Upper lobe of left lung (tissue), 6 donors: Measurements from ENCODE around the gene EIF4G3. TPM values are rescaled to one million over a fixed set of nuclear protein-coding genes. Genes with fewer than 3 reads are reported as not detected.

Source experiments
- ATAC-seq, 2 donors: fragments of 200-7000 bp; cut with Tn5 transposase; one replicate each; pipeline ENCODE4 v1.9.1; 2022; ENCODE audit warnings: mild to moderate bottlenecking in 2 of 2, moderate library complexity in 2 of 2; ENCODE audit not compliant: low FRiP score in 2 of 2
- DNase-seq, 2 donors: peaks; one replicate each; pipeline ENCODE4 v3.0.0-alpha.2; 2019 to 2020
- H3K27ac ChIP-seq, 4 donors: fragments of 200-600 bp; sonication (generic); one replicate each; pipeline ENCODE4 v1.5.1; 2016 to 2019
- H3K27me3 ChIP-seq, 4 donors: fragments of 200-600 bp; sonication (generic); one replicate each; pipeline ENCODE4 v1.5.1; 2017 to 2019
- H3K36me3 ChIP-seq, 4 donors: fragments of 200-600 bp; sonication (generic); one replicate each; pipeline ENCODE4 v1.5.1; 2016 to 2019
- H3K4me1 ChIP-seq, 4 donors: fragments of 200-600 bp; sonication (generic); one replicate each; pipeline ENCODE4 v1.5.1; 2018 to 2019
- H3K4me3 ChIP-seq, 4 donors: fragments of 200-600 bp; sonication (generic); one replicate each; pipeline ENCODE4 v1.5.1; 2017 to 2019; ENCODE audit warnings: mild to moderate bottlenecking in 2 of 4, moderate library complexity in 1 of 4
- H3K9me3 ChIP-seq, 4 donors: fragments of 200-600 bp; sonication (generic); one replicate each; pipeline ENCODE4 v1.5.1; 2018 to 2019
- CTCF ChIP-seq, 6 experiments: fragments of 450-650 bp in 4 of 6; fragments of 200-600 bp in 2 of 6; sonication (generic) in 2 of 6; IDR thresholded peaks; one replicate each; pipeline ENCODE4 v1.5.1; 2016 to 2019; ENCODE audit warnings: antibody characterized with exemption in 6 of 6
- EP300 ChIP-seq, 4 donors: sonication (generic); formaldehyde crosslinking; IDR thresholded peaks; one replicate each; pipeline ENCODE4 v1.5.1; 2017; ENCODE audit warnings: antibody characterized with exemption in 4 of 4, control low read depth in 2 of 4
- POLR2A ChIP-seq, 4 donors: fragments of 450-650 bp; IDR thresholded peaks; one replicate each; pipeline ENCODE4 v1.5.1; 2016 to 2017; ENCODE audit warnings: antibody characterized with exemption in 4 of 4, mild to moderate bottlenecking in 2 of 4
- POLR2AphosphoS5 ChIP-seq, 2 donors: sonication (generic); formaldehyde crosslinking; IDR thresholded peaks; one replicate each; pipeline ENCODE4 v1.5.1; 2017; ENCODE audit warnings: antibody characterized with exemption in 2 of 2
- WGBS, 2 donors: methylation state at CpG; one replicate each; pipeline ENCODE4 v1.1.5; 2017 to 2018; 5-methylcytosine and 5-hydroxymethylcytosine counted together
- total RNA-seq, 6 donors: library from RNA; depleted of rRNA in 4 of 6; stranded (reverse); fragments of >200 nt in 4 of 6; gene quantifications; one replicate each; pipeline versions ENCODE4 v1.1.0 to v1.2.1, GENCODE V29; 2016 to 2021
- donor health status: DM: no; HTN: no; CAD: no; lungs with moderate emphysema.
- donor health status: DM: no; HTN: yes; CAD: no; lungs with severe emphysema.

EIF4G3 gene
- total RNA-seq, 6 donors from 2014 or later, result 23.7 to 75.4 (median 38.3) TPM

- H3K27ac ChIP-seq, result no peak overlapping the region
- ATAC-seq (no peak), DNase-seq (no peak)
- no peak overlapping the region for H3K4me3 ChIP-seq
- WGBS, 2 donors, result 71 to 90% methylated on average over 1 of the region's 1 CpG
- H3K4me1 ChIP-seq, result peaks cover 0 to 11% (median 1%) of the 10 kb centered on the region in 4 donors
- H3K27me3 ChIP-seq, result no peaks in the 10 kb centered on the region
- no peaks in the 10 kb centered on the region for H3K9me3 ChIP-seq
- TF ChIP-seq POLR2AphosphoS5 (IDR thresholded peaks at IDR 0.05), result no peak
- no peak for TF ChIP-seq POLR2A (IDR thresholded peaks at IDR 0.05)
- TF ChIP-seq EP300 (IDR thresholded peaks at IDR 0.05), result no peak
- no peak for TF ChIP-seq CTCF (IDR thresholded peaks at IDR 0.05)
- H3K36me3 ChIP-seq, result peaks cover 0 to 8% (median 0%) of the 10 kb centered on the region in 4 donors
Observed at GRCh38 chr1:20870718-20871117, 306.0 kb downstream of the EIF4G3 start.

- TF ChIP-seq CTCF (IDR thresholded peaks at IDR 0.05) (no peak), POLR2A (IDR thresholded peaks at IDR 0.05) (no peak)
- Histone ChIP-seq H3K36me3 (peaks cover 0 to 18% (median 10%) of the 10 kb centered on the region in 4 donors), H3K27me3 (no peaks in the 10 kb centered on the region), H3K27ac (no peak overlapping the region), H3K4me1 (peaks cover 0 to 11% (median 1%) of the 10 kb centered on the region in 4 donors), H3K4me3 (no peak overlapping the region), H3K9me3 (no peaks in the 10 kb centered on the region)
- ATAC-seq (no peak), DNase-seq (no peak)
- 92 to 100% methylated on average over 2 of the region's 2 CpGs for WGBS, 2 donors
Observed at GRCh38 chr1:20868263-20868662, 308.4 kb downstream of the EIF4G3 start.

- H3K27ac ChIP-seq, result no peak overlapping the region
- ATAC-seq, result no peak
- H3K36me3 ChIP-seq, result peaks cover 0 to 22% (median 11%) of the 10 kb centered on the region in 4 donors
Observed at GRCh38 chr1:20867847-20868246, 308.9 kb downstream of the EIF4G3 start.

GRCh38 chr1:20867062-20867461 lies 309.6 kb downstream of the EIF4G3 start:
- Histone ChIP-seq H3K36me3 (peaks cover 0 to 27% (median 13%) of the 10 kb centered on the region in 4 donors), H3K9me3 (no peaks in the 10 kb centered on the region), H3K4me3 (no peak overlapping the region), H3K27ac (no peak overlapping the region), H3K27me3 (no peaks in the 10 kb centered on the region), H3K4me1 (peaks cover 0 to 10% (median 1%) of the 10 kb centered on the region in 4 donors)
- DNase-seq (no peak), ATAC-seq (no peak)
- WGBS, 2 donors, result 54 to 62% methylated on average over 1 of the region's 1 CpG
- TF ChIP-seq EP300 (IDR thresholded peaks at IDR 0.05), result no peak
- no peak for TF ChIP-seq POLR2AphosphoS5 (IDR thresholded peaks at IDR 0.05)
- no peak for TF ChIP-seq POLR2A (IDR thresholded peaks at IDR 0.05)
- TF ChIP-seq CTCF (IDR thresholded peaks at IDR 0.05), result no peak

More at GRCh38 chr1:20867847-20868246, 308.9 kb downstream of the EIF4G3 start:
- no peaks in the 10 kb centered on the region for H3K27me3 ChIP-seq
- no peak overlapping the region for H3K4me3 ChIP-seq
- peaks cover 0 to 11% (median 1%) of the 10 kb centered on the region in 4 donors for H3K4me1 ChIP-seq
- no peak for DNase-seq
- no peaks in the 10 kb centered on the region for H3K9me3 ChIP-seq
- no peak for TF ChIP-seq CTCF (IDR thresholded peaks at IDR 0.05)
- no peak for TF ChIP-seq EP300 (IDR thresholded peaks at IDR 0.05)
- TF ChIP-seq POLR2AphosphoS5 (IDR thresholded peaks at IDR 0.05), result no peak
- no peak for TF ChIP-seq POLR2A (IDR thresholded peaks at IDR 0.05)

DNA sequence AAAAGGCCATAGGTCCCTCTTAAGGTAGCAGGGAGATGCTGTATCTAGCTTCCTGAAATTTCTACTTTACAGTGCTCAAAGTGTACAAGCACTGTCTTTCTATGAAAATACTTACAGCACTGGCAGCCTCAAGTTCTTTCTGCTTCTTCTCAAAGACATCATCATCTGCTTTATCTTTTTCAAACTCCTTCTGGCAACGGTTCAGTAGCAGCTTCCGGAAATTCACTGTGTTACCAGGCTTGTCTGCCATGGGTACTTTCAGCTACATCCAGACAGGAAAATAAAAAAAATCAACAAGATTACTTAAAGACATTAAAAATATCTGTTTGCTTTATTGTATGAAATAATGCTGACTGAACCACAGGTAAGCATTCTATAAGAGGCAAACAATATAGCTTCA lies 311.7 kb downstream of the EIF4G3 start:
- Histone ChIP-seq H3K27ac (no peak overlapping the region), H3K36me3 (peaks cover 0 to 44% (median 16%) of the 10 kb centered on the region in 4 donors), H3K9me3 (no peaks in the 10 kb centered on the region), H3K27me3 (no peaks in the 10 kb centered on the region), H3K4me3 (no peak overlapping the region), H3K4me1 (no peaks in the 10 kb centered on the region)
- DNase-seq (no peak), ATAC-seq (no peak)
- TF ChIP-seq EP300 (IDR thresholded peaks at IDR 0.05), result no peak
- TF ChIP-seq POLR2A (IDR thresholded peaks at IDR 0.05), result no peak
- TF ChIP-seq POLR2AphosphoS5 (IDR thresholded peaks at IDR 0.05), result no peak
- TF ChIP-seq CTCF (IDR thresholded peaks at IDR 0.05), result no peak
- 74 to 81% methylated on average over 2 of the region's 2 CpGs for WGBS, 2 donors
